ENCODE data around the gene ZNF302. TPM values are rescaled to one million over a fixed set of nuclear protein-coding genes. Genes with fewer than 3 reads are reported as not detected.

Gene ZNF302
- total RNA-seq, 1 donor from 2014 or later, result 40.1 TPM

GRCh38 chr19:34712395-34713261 is 35.1 kb downstream of the ZNF302 start:
- DNase-seq (ENCODE audit: low spot score, unreplicated experiment), result no peak
- H3K4me1 Mint-ChIP-seq (ENCODE audit: low read depth), result no peaks in the 10 kb centered on the region
- no peaks in the 10 kb centered on the region for H3K27me3 Mint-ChIP-seq
- no peak overlapping the region for H3K4me3 Mint-ChIP-seq (ENCODE audit: low read depth)
- peak; percentile 66 for TF ChIP-seq CTCF (IDR thresholded peaks at IDR 0.05; ENCODE audit: unreplicated experiment)
- H3K27ac Mint-ChIP-seq, result no peak overlapping the region
- H3K9me3 Mint-ChIP-seq (ENCODE audit: low read depth), result peaks cover 40% of the 10 kb centered on the region
- H3K36me3 Mint-ChIP-seq (ENCODE audit: insufficient read depth), result peaks cover 7% of the 10 kb centered on the region

- Mint-ChIP-seq H3K4me3 (ENCODE audit: low read depth) (no peak overlapping the region), H3K27ac (no peak overlapping the region), H3K4me1 (ENCODE audit: low read depth) (no peaks in the 10 kb centered on the region), H3K36me3 (ENCODE audit: insufficient read depth) (peaks cover 7% of the 10 kb centered on the region), H3K27me3 (peaks cover 3% of the 10 kb centered on the region), H3K9me3 (ENCODE audit: low read depth) (peaks cover 46% of the 10 kb centered on the region)
- no peak for DNase-seq (ENCODE audit: low spot score, unreplicated experiment)
- TF ChIP-seq CTCF (IDR thresholded peaks at IDR 0.05; ENCODE audit: unreplicated experiment), result no peak
Measured at GRCh38 chr19:34713262-34713637, 35.8 kb downstream of the ZNF302 start.

- Mint-ChIP-seq H3K9me3 (ENCODE audit: low read depth) (peaks cover 46% of the 10 kb centered on the region), H3K27me3 (peaks cover 3% of the 10 kb centered on the region), H3K4me1 (ENCODE audit: low read depth) (no peaks in the 10 kb centered on the region), H3K4me3 (ENCODE audit: low read depth) (no peak overlapping the region), H3K27ac (no peak overlapping the region), H3K36me3 (ENCODE audit: insufficient read depth) (peaks cover 7% of the 10 kb centered on the region)
- TF ChIP-seq CTCF (IDR thresholded peaks at IDR 0.05; ENCODE audit: unreplicated experiment), result no peak
- no peak for DNase-seq (ENCODE audit: low spot score, unreplicated experiment)
Measured at GRCh38 chr19:34715357-34715756, 37.9 kb downstream of the ZNF302 start.

- peaks cover 9% of the 10 kb centered on the region for H3K4me1 Mint-ChIP-seq (ENCODE audit: low read depth)
- no peak for TF ChIP-seq CTCF (IDR thresholded peaks at IDR 0.05; ENCODE audit: unreplicated experiment)
- H3K36me3 Mint-ChIP-seq (ENCODE audit: insufficient read depth), result no peaks in the 10 kb centered on the region
- no peak overlapping the region for H3K4me3 Mint-ChIP-seq (ENCODE audit: low read depth)
- peaks cover 8% of the 10 kb centered on the region for H3K9me3 Mint-ChIP-seq (ENCODE audit: low read depth)
- no peak overlapping the region for H3K27ac Mint-ChIP-seq
- no peak for DNase-seq (ENCODE audit: low spot score, unreplicated experiment)
- H3K27me3 Mint-ChIP-seq, result peaks cover 18% of the 10 kb centered on the region
Measured at GRCh38 chr19:34722353-34722752, 44.9 kb downstream of the ZNF302 start.

GRCh38 chr19:34725400-34725799 is 47.9 kb downstream of the ZNF302 start:
- H3K36me3 Mint-ChIP-seq (ENCODE audit: insufficient read depth), result no peaks in the 10 kb centered on the region
- H3K4me3 Mint-ChIP-seq (ENCODE audit: low read depth), result no peak overlapping the region
- no peak for DNase-seq (ENCODE audit: low spot score, unreplicated experiment)
- H3K9me3 Mint-ChIP-seq (ENCODE audit: low read depth), result no peaks in the 10 kb centered on the region
- peaks cover 12% of the 10 kb centered on the region for H3K4me1 Mint-ChIP-seq (ENCODE audit: low read depth)
- no peak for TF ChIP-seq CTCF (IDR thresholded peaks at IDR 0.05; ENCODE audit: unreplicated experiment)
- H3K27me3 Mint-ChIP-seq, result peaks cover 15% of the 10 kb centered on the region
- H3K27ac Mint-ChIP-seq, result no peak overlapping the region

Data from progenitor cell of endocrine pancreas (in vitro differentiated cells).